ENCODE data around the gene RAI1.

The RAI1 gene

GRCh38 chr17:17793378-17794214 is 112.3 kb downstream of the RAI1 start:
- TF ChIP-seq CTCF (IDR thresholded peaks at IDR 0.05; ENCODE audit: low read depth, low read length, missing control alignments), result no peak
- DNase-seq (ENCODE audit: extremely low read depth, low read depth), result no peak

GRCh38 chr17:17794382-17794781 is 113.1 kb downstream of the RAI1 start:
- no peak overlapping the region for H3K4me3 ChIP-seq (replicated peaks; ENCODE audit: low read depth, low read length)
- no peak for DNase-seq (ENCODE audit: extremely low read depth, low read depth)
- no peak for TF ChIP-seq CTCF (IDR thresholded peaks at IDR 0.05; ENCODE audit: low read depth, low read length, missing control alignments)

More at GRCh38 chr17:17793378-17794214, 112.3 kb downstream of the RAI1 start:
- H3K4me3 ChIP-seq (replicated peaks; ENCODE audit: low read depth, low read length), result no peak overlapping the region

- no peak overlapping the region for H3K4me3 ChIP-seq (replicated peaks; ENCODE audit: low read depth, low read length)
- DNase-seq (ENCODE audit: extremely low read depth, low read depth), result no peak
- TF ChIP-seq CTCF (IDR thresholded peaks at IDR 0.05; ENCODE audit: low read depth, low read length, missing control alignments), result no peak
Measured at GRCh38 chr17:17795296-17795695, 114.0 kb downstream of the RAI1 start.

- no peak overlapping the region for H3K4me3 ChIP-seq (replicated peaks; ENCODE audit: low read depth, low read length)
- DNase-seq (ENCODE audit: extremely low read depth, low read depth), result no peak
- TF ChIP-seq CTCF (IDR thresholded peaks at IDR 0.05; ENCODE audit: low read depth, low read length, missing control alignments), result no peak
Measured at GRCh38 chr17:17795946-17796786, 114.9 kb downstream of the RAI1 start.

- no peak for TF ChIP-seq CTCF (IDR thresholded peaks at IDR 0.05; ENCODE audit: low read depth, low read length, missing control alignments)
- no peak overlapping the region for H3K4me3 ChIP-seq (replicated peaks; ENCODE audit: low read depth, low read length)
- no peak for DNase-seq (ENCODE audit: extremely low read depth, low read depth)
Measured at GRCh38 chr17:17796787-17797061, 115.5 kb downstream of the RAI1 start.

- H3K4me3 ChIP-seq (replicated peaks; ENCODE audit: low read depth, low read length), result no peak overlapping the region
- TF ChIP-seq CTCF (IDR thresholded peaks at IDR 0.05; ENCODE audit: low read depth, low read length, missing control alignments), result no peak
- DNase-seq (ENCODE audit: extremely low read depth, low read depth), result no peak
Measured at GRCh38 chr17:17797119-17797809, 116.0 kb downstream of the RAI1 start.
